Colonic mucosa (tissue), 4 donors: Measurements from ENCODE around the gene DIP2B. TPM values are rescaled to one million over a fixed set of nuclear protein-coding genes. Genes with fewer than 3 reads are reported as not detected.

ENCODE experiments used
- DNase-seq: peaks from one replicate; pipeline ENCODE4 v3.0.0-alpha.2; 2020
- H3K27ac ChIP-seq: fragments of 200-600 bp; one replicate; pipeline ENCODE4 v1.8.0; 2021
- H3K27me3 ChIP-seq: fragments of 200-600 bp; one replicate; pipeline ENCODE4 v1.8.0; 2021
- H3K36me3 ChIP-seq: fragments of 200-600 bp; one replicate; pipeline ENCODE4 v1.8.0; 2021
- H3K4me1 ChIP-seq: fragments of 200-600 bp; one replicate; pipeline ENCODE4 v1.8.0; 2021; ENCODE audit warnings: mild to moderate bottlenecking
- H3K4me3 ChIP-seq: fragments of 200-600 bp; one replicate; pipeline ENCODE4 v1.8.0; 2021
- H3K9ac ChIP-seq, 2 donors: one replicate each; pipeline ENCODE4 v1.7.0; 2013; ENCODE audit warnings: control low read depth in 2 of 2, low read depth in 2 of 2, low read length in 2 of 2
- H3K9me3 ChIP-seq: fragments of 200-600 bp; one replicate; pipeline ENCODE4 v1.8.0; 2021
- CTCF ChIP-seq: fragments of 200-600 bp; IDR thresholded peaks from one replicate; pipeline ENCODE4 v1.8.0; 2022; ENCODE audit warnings: antibody characterized with exemption, mild to moderate bottlenecking
- intact Hi-C: fragments of 100-400 bp; cut with DNase I; formaldehyde crosslinking; loops from one replicate; pipeline ENCODE4 v1.14.1; 2022
- total RNA-seq, 2 donors: library from RNA; stranded (reverse); fragmentation: NEBNext Ultra II Directional in 1 of 2; extraction: Animal tissue kit (Norgen Biotek cat#: 25700) in 1 of 2; gene quantifications; one replicate each; pipeline ENCODE4 v1.2.1, GENCODE V29; 2021
- donor health status: healthy.
- donor health status: DM: no; HTN: no; CAD: no.
- donor health status: DM: no; HTN: no; CAD: no.

The DIP2B gene
- total RNA-seq, 2 donors from 2014 or later, result 34.3 to 36.8 TPM

DNA sequence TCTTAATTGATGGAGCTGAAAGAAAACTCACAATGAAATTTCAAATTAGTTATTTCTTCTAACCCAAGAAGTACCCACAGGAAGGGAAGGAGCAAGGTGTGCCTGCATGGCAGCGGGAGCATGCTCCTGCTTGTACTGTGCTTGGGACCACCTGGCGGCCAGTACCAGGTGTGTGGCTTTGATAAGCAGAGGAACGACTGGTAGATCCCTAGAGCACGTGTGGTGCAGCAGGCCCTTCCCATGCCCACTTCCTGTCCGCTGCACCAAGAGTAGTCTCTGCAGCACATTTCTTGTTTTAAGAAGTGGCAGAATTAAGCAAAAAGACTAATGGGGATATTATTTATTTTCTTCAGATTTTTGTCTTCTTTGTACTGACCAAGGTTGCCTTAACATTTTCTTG is 136.8 kb downstream of the DIP2B start:
- no peak overlapping the region for H3K9ac ChIP-seq
- no peaks in the 10 kb centered on the region for H3K27me3 ChIP-seq
- H3K9me3 ChIP-seq, result no peaks in the 10 kb centered on the region
- no peak for TF ChIP-seq CTCF
- no peaks in the 10 kb centered on the region for H3K4me1 ChIP-seq
- no peak overlapping the region for H3K27ac ChIP-seq
- no peak overlapping the region for H3K4me3 ChIP-seq
- DNase-seq, result no peak
- intact Hi-C loops, result no loop called here
- H3K36me3 ChIP-seq, result no peaks in the 10 kb centered on the region

DNA sequence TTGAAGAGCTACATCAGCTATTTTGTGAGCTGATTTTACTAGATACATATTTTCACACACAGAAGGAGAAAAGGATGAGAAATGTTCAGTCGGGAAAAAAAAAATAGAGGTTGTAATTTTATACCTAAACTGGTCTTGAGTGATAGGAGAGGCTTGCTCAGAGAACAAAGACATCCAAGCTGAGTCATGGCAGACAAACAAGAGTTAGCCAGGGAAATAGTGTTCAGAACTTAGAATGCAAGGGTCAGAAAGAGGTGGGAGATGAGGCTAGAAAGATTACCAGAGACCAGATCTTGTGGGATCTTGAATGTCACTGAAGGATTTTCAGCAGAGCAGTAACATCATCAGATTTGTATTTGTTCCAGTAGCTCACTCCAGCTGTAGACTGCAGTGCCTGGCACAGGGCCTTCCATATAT is 137.3 kb downstream of the DIP2B start:
- no peak overlapping the region for H3K4me3 ChIP-seq
- no peak for TF ChIP-seq CTCF
- no peak overlapping the region for H3K9ac ChIP-seq
- intact Hi-C loops, result no loop called here
- no peaks in the 10 kb centered on the region for H3K9me3 ChIP-seq
- no peak for DNase-seq
- no peaks in the 10 kb centered on the region for H3K4me1 ChIP-seq
- H3K27me3 ChIP-seq, result no peaks in the 10 kb centered on the region
- H3K36me3 ChIP-seq, result no peaks in the 10 kb centered on the region
- H3K27ac ChIP-seq, result no peak overlapping the region

DNA sequence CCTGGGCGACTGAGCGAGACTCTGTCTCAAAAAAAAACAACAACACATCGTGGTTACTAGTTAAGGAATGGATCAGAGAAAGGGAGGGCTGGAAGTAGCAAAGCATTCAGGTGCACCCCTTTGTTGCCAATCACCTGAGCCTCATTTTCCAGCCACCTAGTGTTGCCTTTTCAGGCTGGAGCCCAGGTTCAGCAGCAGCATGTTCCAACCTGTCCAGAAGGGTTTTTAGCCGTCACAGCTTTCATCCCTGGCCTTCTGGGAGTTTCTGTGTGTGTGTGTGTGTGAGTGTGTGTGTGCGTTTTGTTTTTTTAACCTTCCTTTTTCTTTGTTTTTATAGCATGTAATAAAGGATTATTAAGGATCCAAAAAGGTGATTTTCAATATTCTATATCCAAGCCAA is 138.0 kb downstream of the DIP2B start:
- TF ChIP-seq CTCF, result no peak
- no peaks in the 10 kb centered on the region for H3K9me3 ChIP-seq
- H3K4me1 ChIP-seq, result no peaks in the 10 kb centered on the region
- H3K36me3 ChIP-seq, result no peaks in the 10 kb centered on the region
- no peak overlapping the region for H3K9ac ChIP-seq
- intact Hi-C loops, result no loop called here
- H3K27ac ChIP-seq, result no peak overlapping the region
- H3K27me3 ChIP-seq, result no peaks in the 10 kb centered on the region
- H3K4me3 ChIP-seq, result no peak overlapping the region
- no peak for DNase-seq

GRCh38 chr12:50647031-50647430 is 142.2 kb downstream of the DIP2B start:
- Histone ChIP-seq H3K9me3 (no peaks in the 10 kb centered on the region), H3K27me3 (no peaks in the 10 kb centered on the region), H3K4me1 (no peaks in the 10 kb centered on the region), H3K36me3 (no peaks in the 10 kb centered on the region), H3K27ac (no peak overlapping the region), H3K4me3 (no peak overlapping the region), H3K9ac (no peak overlapping the region)
- DNase-seq, result no peak
- no peak for TF ChIP-seq CTCF
- intact Hi-C loops, result no loop called here

DNA sequence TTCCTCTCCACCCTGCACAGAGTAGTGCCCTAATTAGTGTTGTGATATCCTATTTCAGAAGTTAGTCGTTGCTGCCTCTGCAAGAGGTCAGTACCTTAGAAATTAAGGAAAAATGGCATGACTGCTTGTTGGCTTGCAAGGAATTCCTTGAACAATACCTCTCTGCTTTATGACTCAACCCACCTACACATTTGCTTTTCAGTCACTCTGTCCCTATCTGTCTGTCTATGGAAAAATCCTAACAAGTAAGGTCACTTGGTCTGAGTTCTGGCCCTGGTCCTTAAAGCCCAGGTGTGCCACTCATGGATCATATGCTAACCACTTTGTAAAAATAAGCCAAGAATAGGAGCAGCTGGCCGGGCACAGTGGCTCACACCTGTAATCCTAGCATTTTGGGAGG is 142.7 kb downstream of the DIP2B start:
- Histone ChIP-seq H3K36me3 (no peaks in the 10 kb centered on the region), H3K9ac (no peak overlapping the region), H3K4me3 (no peak overlapping the region), H3K27ac (no peak overlapping the region), H3K4me1 (no peaks in the 10 kb centered on the region), H3K9me3 (no peaks in the 10 kb centered on the region), H3K27me3 (no peaks in the 10 kb centered on the region)
- no peak for TF ChIP-seq CTCF
- intact Hi-C loops, result no loop called here
- DNase-seq, result no peak

DNA sequence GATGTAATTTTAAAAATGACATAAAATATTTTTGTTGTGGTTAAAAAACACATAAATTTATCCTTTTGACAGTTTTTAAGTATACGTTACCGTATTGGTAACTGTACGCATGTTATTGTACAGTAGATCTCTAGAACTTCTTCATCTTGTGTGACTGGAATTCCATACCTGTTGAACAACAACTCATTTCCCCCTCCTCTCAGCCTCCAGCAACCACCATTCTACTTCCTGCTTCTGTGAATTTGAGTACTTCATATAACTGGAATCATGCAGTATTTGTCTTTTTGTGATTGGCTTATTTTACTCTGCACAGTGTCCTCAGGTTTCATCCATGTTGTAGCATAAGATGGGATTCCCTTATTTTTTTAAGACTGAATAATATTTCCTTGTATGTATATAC is 145.5 kb downstream of the DIP2B start:
- intact Hi-C loops, result no loop called here
- no peak overlapping the region for H3K4me3 ChIP-seq
- no peak for TF ChIP-seq CTCF

More for the DNA sequence above, 145.5 kb downstream of the DIP2B start:
- no peaks in the 10 kb centered on the region for H3K27me3 ChIP-seq
- no peak for DNase-seq
- H3K9ac ChIP-seq, result no peak overlapping the region
- no peaks in the 10 kb centered on the region for H3K36me3 ChIP-seq
- no peaks in the 10 kb centered on the region for H3K9me3 ChIP-seq
- H3K4me1 ChIP-seq, result no peaks in the 10 kb centered on the region
- no peak overlapping the region for H3K27ac ChIP-seq
